ENCODE results near the gene PCCA.

Gene PCCA

GRCh38 chr13:100297413-100297812, 208.5 kb downstream of the PCCA start:
- no peak for TF ChIP-seq CTCF (IDR thresholded peaks at IDR 0.05; ENCODE audit: borderline replicate concordance, control extremely low read depth, extremely low read depth, insufficient read depth, missing control alignments)
- no peak for DNase-seq (ENCODE audit: low spot score)
- in situ Hi-C loops (cut with MboI; ENCODE audit: low sequenced_read_pairs, unreplicated experiment): no loop called here

GRCh38 chr13:100298116-100298681, 209.3 kb downstream of the PCCA start:
- TF ChIP-seq CTCF (IDR thresholded peaks at IDR 0.05; ENCODE audit: borderline replicate concordance, control extremely low read depth, extremely low read depth, insufficient read depth, missing control alignments): no peak
- in situ Hi-C loops (cut with MboI; ENCODE audit: low sequenced_read_pairs, unreplicated experiment): no loop called here
- no peak for DNase-seq (ENCODE audit: low spot score)

GRCh38 chr13:100298691-100299090, 209.8 kb downstream of the PCCA start:
- TF ChIP-seq CTCF (IDR thresholded peaks at IDR 0.05; ENCODE audit: borderline replicate concordance, control extremely low read depth, extremely low read depth, insufficient read depth, missing control alignments): no peak
- DNase-seq (ENCODE audit: low spot score): no peak
- in situ Hi-C loops (cut with MboI; ENCODE audit: low sequenced_read_pairs, unreplicated experiment): no loop called here

GRCh38 chr13:100300243-100300642, 211.3 kb downstream of the PCCA start:
- TF ChIP-seq CTCF (IDR thresholded peaks at IDR 0.05; ENCODE audit: borderline replicate concordance, control extremely low read depth, extremely low read depth, insufficient read depth, missing control alignments): no peak
- in situ Hi-C loops (cut with MboI; ENCODE audit: low sequenced_read_pairs, unreplicated experiment): no loop called here
- DNase-seq (ENCODE audit: low spot score): no peak

- no peak for TF ChIP-seq CTCF (IDR thresholded peaks at IDR 0.05; ENCODE audit: borderline replicate concordance, control extremely low read depth, extremely low read depth, insufficient read depth, missing control alignments)
- DNase-seq (ENCODE audit: low spot score): no peak
- in situ Hi-C loops (cut with MboI; ENCODE audit: low sequenced_read_pairs, unreplicated experiment): no loop called here
These were observed 211.8 kb downstream of the PCCA start for GRCh38 chr13:100300708-100301107.

- in situ Hi-C loops (cut with MboI; ENCODE audit: low sequenced_read_pairs, unreplicated experiment): no loop called here
- no peak for DNase-seq (ENCODE audit: low spot score)
- no peak for TF ChIP-seq CTCF (IDR thresholded peaks at IDR 0.05; ENCODE audit: borderline replicate concordance, control extremely low read depth, extremely low read depth, insufficient read depth, missing control alignments)
These were observed 212.5 kb downstream of the PCCA start for GRCh38 chr13:100301418-100301817.

Data from GM13976 (cell line).